HG03066 (cell line): ENCODE measurements around the gene ZNF740.
A peak's percentile ranks its signal among the peaks of the same experiment; 100 is the strongest.
"Not testable (repeated sequence)": the region's sequence is repeated elsewhere in the genome, so short reads cannot be mapped to it uniquely, and the experiment has no call there.

Source experiments
- ATAC-seq: cut with Tn5 transposase; IDR thresholded peaks from one replicate; pipeline ENCODE4 v1.9.1; 2021; ENCODE audit warnings: low read depth; ENCODE audit not compliant: unreplicated experiment

Gene ZNF740

GRCh38 chr12:53172352-53172751, 8.2 kb upstream of the ZNF740 start:
- no peak for ATAC-seq

- no peak for ATAC-seq
Observed at GRCh38 chr12:53173085-53173715, 7.3 kb upstream of the ZNF740 start.

GRCh38 chr12:53174881-53175491, 5.5 kb upstream of the ZNF740 start:
- no peak for ATAC-seq

GRCh38 chr12:53176750-53177149, 3.8 kb upstream of the ZNF740 start:
- ATAC-seq = no peak

GRCh38 chr12:53177447-53177846, 3.1 kb upstream of the ZNF740 start:
- not testable (repeated sequence) for ATAC-seq

GRCh38 chr12:53178803-53179202, 1.7 kb upstream of the ZNF740 start:
- not testable (repeated sequence) for ATAC-seq

GRCh38 chr12:53179687-53180219, 769 bp upstream of the ZNF740 start:
- ATAC-seq = peak; percentile 8

GRCh38 chr12:53180931-53181645, 566 bp downstream of the ZNF740 start:
- ATAC-seq = peak; percentile 46

GRCh38 chr12:53181935-53182334, 1.4 kb downstream of the ZNF740 start:
- ATAC-seq = no peak

GRCh38 chr12:53182903-53183302, 2.4 kb downstream of the ZNF740 start:
- ATAC-seq = no peak

- ATAC-seq = no peak
Observed at GRCh38 chr12:53184828-53185227, 4.3 kb downstream of the ZNF740 start.

GRCh38 chr12:53185582-53186153, 5.1 kb downstream of the ZNF740 start:
- ATAC-seq = no peak

- ATAC-seq = no peak
Observed at GRCh38 chr12:53186745-53187144, 6.2 kb downstream of the ZNF740 start.

GRCh38 chr12:53187145-53187899, 6.8 kb downstream of the ZNF740 start:
- no peak for ATAC-seq

GRCh38 chr12:53190108-53190729, 9.7 kb downstream of the ZNF740 start:
- ATAC-seq = no peak

- ATAC-seq = no peak
Observed at GRCh38 chr12:53191096-53191884, 10.8 kb downstream of the ZNF740 start.

GRCh38 chr12:53191885-53192530, 11.5 kb downstream of the ZNF740 start:
- no peak for ATAC-seq

- no peak for ATAC-seq
Observed at GRCh38 chr12:53192531-53193021, 12.1 kb downstream of the ZNF740 start.

GRCh38 chr12:53193040-53193439, 12.5 kb downstream of the ZNF740 start:
- no peak for ATAC-seq
